Upper lobe of left lung (tissue), 6 donors: ENCODE measurements around the gene KCTD1. TPM values are rescaled to one million over a fixed set of nuclear protein-coding genes. Genes with fewer than 3 reads are reported as not detected.

ENCODE experiments used
- ATAC-seq, 2 donors: fragments of 200-7000 bp; cut with Tn5 transposase; one replicate each; pipeline ENCODE4 v1.9.1; 2022; ENCODE audit warnings: mild to moderate bottlenecking in 2 of 2, moderate library complexity in 2 of 2; ENCODE audit not compliant: low FRiP score in 2 of 2
- DNase-seq, 2 donors: peaks; one replicate each; pipeline ENCODE4 v3.0.0-alpha.2; 2019 to 2020
- H3K27ac ChIP-seq, 4 donors: fragments of 200-600 bp; sonication (generic); one replicate each; pipeline ENCODE4 v1.5.1; 2016 to 2019
- H3K27me3 ChIP-seq, 4 donors: fragments of 200-600 bp; sonication (generic); one replicate each; pipeline ENCODE4 v1.5.1; 2017 to 2019
- H3K36me3 ChIP-seq, 4 donors: fragments of 200-600 bp; sonication (generic); one replicate each; pipeline ENCODE4 v1.5.1; 2016 to 2019
- H3K4me1 ChIP-seq, 4 donors: fragments of 200-600 bp; sonication (generic); one replicate each; pipeline ENCODE4 v1.5.1; 2018 to 2019
- H3K4me3 ChIP-seq, 4 donors: fragments of 200-600 bp; sonication (generic); one replicate each; pipeline ENCODE4 v1.5.1; 2017 to 2019; ENCODE audit warnings: mild to moderate bottlenecking in 2 of 4, moderate library complexity in 1 of 4
- H3K9me3 ChIP-seq, 4 donors: fragments of 200-600 bp; sonication (generic); one replicate each; pipeline ENCODE4 v1.5.1; 2018 to 2019
- EP300 ChIP-seq, 4 donors: sonication (generic); formaldehyde crosslinking; IDR thresholded peaks; one replicate each; pipeline ENCODE4 v1.5.1; 2017; ENCODE audit warnings: antibody characterized with exemption in 4 of 4, control low read depth in 2 of 4
- POLR2A ChIP-seq, 4 donors: fragments of 450-650 bp; IDR thresholded peaks; one replicate each; pipeline ENCODE4 v1.5.1; 2016 to 2017; ENCODE audit warnings: antibody characterized with exemption in 4 of 4, mild to moderate bottlenecking in 2 of 4
- POLR2AphosphoS5 ChIP-seq, 2 donors: sonication (generic); formaldehyde crosslinking; IDR thresholded peaks; one replicate each; pipeline ENCODE4 v1.5.1; 2017; ENCODE audit warnings: antibody characterized with exemption in 2 of 2
- WGBS, 2 donors: methylation state at CpG; one replicate each; pipeline ENCODE4 v1.1.5; 2017 to 2018; 5-methylcytosine and 5-hydroxymethylcytosine counted together
- total RNA-seq, 6 donors: library from RNA; depleted of rRNA in 4 of 6; stranded (reverse); fragments of >200 nt in 4 of 6; gene quantifications; one replicate each; pipeline versions ENCODE4 v1.1.0 to v1.2.1, GENCODE V29; 2016 to 2021
- TF ChIP-seq, protein P1 (sequence below), 6 experiments: fragments of 450-650 bp in 4 of 6; fragments of 200-600 bp in 2 of 6; sonication (generic) in 2 of 6; IDR thresholded peaks; one replicate each; pipeline ENCODE4 v1.5.1; 2016 to 2019; ENCODE audit warnings: antibody characterized with exemption in 6 of 6
- donor health status: DM: no; HTN: no; CAD: no; lungs with moderate emphysema.
- donor health status: DM: no; HTN: yes; CAD: no; lungs with severe emphysema.

The KCTD1 gene
- total RNA-seq, 6 donors from 2014 or later: 5.8 to 22.3 (median 14.1) TPM

DNA sequence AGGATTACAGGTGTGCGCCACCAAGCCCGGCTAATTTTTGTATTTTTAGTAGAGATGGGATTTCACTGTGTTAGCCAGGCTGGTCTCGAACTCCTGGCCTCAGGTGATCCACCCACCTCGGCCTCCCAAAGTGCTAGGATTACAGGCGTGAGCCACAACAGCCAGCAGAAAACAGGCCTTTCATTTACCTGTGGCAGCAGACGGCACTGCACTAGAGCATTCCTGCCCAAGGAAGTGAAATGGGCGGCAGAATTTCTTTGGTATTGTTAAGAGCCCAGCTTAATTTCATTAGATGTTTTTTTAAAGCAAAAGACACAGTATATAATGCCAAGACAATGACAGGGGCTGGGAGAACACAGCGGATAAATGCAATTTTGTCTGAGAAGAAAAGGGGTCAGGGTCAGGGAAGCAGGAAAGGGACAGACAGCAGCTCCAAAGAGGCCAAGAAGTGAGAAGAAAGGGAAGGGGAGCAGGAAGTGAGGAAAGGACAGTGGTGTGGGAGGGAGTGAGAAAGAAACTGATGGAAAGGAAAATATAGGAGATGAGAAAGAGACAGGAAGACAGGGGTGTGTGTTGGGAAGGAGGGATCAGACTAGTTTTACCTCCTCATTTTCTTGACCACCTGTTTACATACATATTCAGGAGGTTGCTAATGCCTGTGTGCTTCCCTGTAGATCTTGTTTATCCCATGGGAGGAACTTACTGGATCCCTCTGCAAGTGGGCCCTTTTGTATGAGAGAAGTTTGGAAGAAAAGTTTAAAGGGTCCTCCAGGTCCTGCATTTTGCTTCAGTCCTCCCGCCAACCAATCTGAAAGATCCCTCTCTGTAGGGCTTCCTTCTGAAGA is 32.5 kb downstream of the KCTD1 start:
- no peak for DNase-seq
- no peaks in the 10 kb centered on the region for H3K36me3 ChIP-seq
- WGBS, 2 donors: 92 to 94% methylated on average over 9 of the region's 9 CpGs
- no peaks in the 10 kb centered on the region for H3K27me3 ChIP-seq
- H3K4me1 ChIP-seq: peaks cover 0 to 6% (median 0%) of the 10 kb centered on the region in 4 donors
- TF ChIP-seq, protein P1, sequence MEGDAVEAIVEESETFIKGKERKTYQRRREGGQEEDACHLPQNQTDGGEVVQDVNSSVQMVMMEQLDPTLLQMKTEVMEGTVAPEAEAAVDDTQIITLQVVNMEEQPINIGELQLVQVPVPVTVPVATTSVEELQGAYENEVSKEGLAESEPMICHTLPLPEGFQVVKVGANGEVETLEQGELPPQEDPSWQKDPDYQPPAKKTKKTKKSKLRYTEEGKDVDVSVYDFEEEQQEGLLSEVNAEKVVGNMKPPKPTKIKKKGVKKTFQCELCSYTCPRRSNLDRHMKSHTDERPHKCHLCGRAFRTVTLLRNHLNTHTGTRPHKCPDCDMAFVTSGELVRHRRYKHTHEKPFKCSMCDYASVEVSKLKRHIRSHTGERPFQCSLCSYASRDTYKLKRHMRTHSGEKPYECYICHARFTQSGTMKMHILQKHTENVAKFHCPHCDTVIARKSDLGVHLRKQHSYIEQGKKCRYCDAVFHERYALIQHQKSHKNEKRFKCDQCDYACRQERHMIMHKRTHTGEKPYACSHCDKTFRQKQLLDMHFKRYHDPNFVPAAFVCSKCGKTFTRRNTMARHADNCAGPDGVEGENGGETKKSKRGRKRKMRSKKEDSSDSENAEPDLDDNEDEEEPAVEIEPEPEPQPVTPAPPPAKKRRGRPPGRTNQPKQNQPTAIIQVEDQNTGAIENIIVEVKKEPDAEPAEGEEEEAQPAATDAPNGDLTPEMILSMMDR (IDR thresholded peaks at IDR 0.05): no peak
- TF ChIP-seq POLR2AphosphoS5 (IDR thresholded peaks at IDR 0.05) (no peak), EP300 (IDR thresholded peaks at IDR 0.05) (no peak), POLR2A (IDR thresholded peaks at IDR 0.05) (no peak)
- H3K4me3 ChIP-seq: no peak overlapping the region
- H3K27ac ChIP-seq: no peak overlapping the region
- H3K9me3 ChIP-seq: no peaks in the 10 kb centered on the region
- no peak for ATAC-seq

DNA sequence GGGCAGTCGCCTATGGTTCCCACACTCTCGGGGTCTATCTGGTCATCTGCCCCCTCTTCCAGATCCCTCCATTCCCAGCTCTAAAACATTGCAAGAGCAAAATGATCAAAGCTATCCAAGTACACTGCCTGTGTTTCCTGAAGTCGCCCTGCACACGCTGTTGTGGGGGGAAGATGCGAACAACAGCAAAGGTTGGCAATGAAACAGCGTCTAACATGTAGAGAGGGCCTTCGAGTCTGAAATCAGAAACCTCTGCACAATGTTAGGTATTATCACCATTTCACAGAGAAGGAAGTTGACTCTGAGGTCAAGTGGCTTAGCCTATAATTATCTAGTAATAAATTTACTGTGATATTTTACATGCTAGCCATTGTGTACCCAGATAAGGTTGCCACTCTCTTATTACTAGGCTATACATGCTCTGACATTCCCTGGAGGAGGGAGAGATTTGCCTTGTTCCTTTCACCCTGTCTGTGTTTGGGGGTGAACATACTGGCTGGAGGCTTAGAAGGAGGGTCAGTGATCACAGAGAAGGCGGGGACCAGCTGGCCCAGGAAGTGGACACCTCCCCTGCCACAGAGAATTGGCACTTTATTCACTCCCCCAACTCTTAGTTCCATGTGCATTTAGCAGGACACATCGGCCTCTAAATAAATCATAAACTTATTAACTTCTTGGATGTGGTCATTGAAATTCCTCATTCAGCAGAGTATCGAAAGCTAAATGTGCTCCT is 36.8 kb downstream of the KCTD1 start:
- Histone ChIP-seq H3K36me3 (no peaks in the 10 kb centered on the region), H3K4me3 (no peak overlapping the region), H3K27ac (no peak overlapping the region), H3K4me1 (peaks cover 0 to 8% (median 0%) of the 10 kb centered on the region in 4 donors), H3K9me3 (no peaks in the 10 kb centered on the region), H3K27me3 (no peaks in the 10 kb centered on the region)
- TF ChIP-seq POLR2A (IDR thresholded peaks at IDR 0.05) (no peak), EP300 (IDR thresholded peaks at IDR 0.05) (no peak), POLR2AphosphoS5 (IDR thresholded peaks at IDR 0.05) (no peak)
- TF ChIP-seq, protein P1 (IDR thresholded peaks at IDR 0.05): no peak
- ATAC-seq (peak in 1 of 2 donors; percentile 49), DNase-seq (no peak)
- WGBS, 2 donors: 53 to 63% methylated on average over 10 of the region's 10 CpGs

DNA sequence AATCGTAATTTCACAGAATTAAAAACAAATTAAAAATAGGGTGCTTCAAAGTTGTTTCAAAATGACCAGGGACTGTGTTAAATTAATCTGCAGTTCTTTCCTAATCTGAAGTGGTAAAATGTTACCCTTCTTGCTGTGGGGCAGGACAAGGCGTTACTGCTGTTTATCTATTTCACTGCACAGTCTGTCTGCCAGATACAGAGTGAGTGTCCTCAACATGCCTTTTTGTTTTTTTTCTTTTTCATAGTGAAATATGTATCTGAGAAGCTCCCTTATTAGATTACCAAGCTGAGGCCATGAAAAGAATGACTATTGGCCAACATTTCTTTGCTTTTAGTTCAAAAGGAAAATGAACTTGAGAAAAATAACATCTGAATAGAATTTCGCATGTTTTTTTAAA is 38.0 kb downstream of the KCTD1 start:
- no peak overlapping the region for H3K4me3 ChIP-seq
- H3K27me3 ChIP-seq: no peaks in the 10 kb centered on the region
- H3K4me1 ChIP-seq: peaks cover 0 to 8% (median 0%) of the 10 kb centered on the region in 4 donors
- ATAC-seq (peak in 1 of 2 donors; percentile 60), DNase-seq (no peak)
- no peak overlapping the region for H3K27ac ChIP-seq
- TF ChIP-seq, protein P1 (IDR thresholded peaks at IDR 0.05): no peak
- TF ChIP-seq POLR2A (IDR thresholded peaks at IDR 0.05): no peak
- TF ChIP-seq POLR2AphosphoS5 (IDR thresholded peaks at IDR 0.05): no peak
- TF ChIP-seq EP300 (IDR thresholded peaks at IDR 0.05): no peak
- WGBS, 2 donors: 67 to 80% methylated on average over 3 of the region's 3 CpGs
- no peaks in the 10 kb centered on the region for H3K36me3 ChIP-seq
- H3K9me3 ChIP-seq: no peaks in the 10 kb centered on the region

DNA sequence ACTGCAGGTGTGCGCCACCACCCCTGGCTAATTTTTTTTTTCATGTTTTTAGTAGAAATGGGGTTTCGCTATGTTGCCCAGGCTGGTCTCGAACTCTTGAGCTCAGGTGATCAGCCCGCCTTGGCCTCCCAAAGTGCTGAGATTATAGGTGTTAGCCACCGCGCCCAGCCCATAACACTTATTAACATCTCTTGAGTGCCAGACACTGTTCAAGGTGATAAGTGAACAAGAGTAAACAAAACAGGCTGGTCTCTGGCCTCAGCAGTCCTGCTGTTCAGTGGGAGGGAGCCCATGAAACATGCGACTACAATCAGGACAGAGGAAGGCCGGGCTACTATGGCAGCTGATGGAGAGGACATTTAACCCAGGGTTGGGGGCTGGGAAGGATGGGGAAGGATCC is 42.3 kb downstream of the KCTD1 start:
- WGBS, 2 donors: 94 to 95% methylated on average over 8 of the region's 8 CpGs
- ATAC-seq: no peak

More for the DNA sequence above, 42.3 kb downstream of the KCTD1 start:
- Histone ChIP-seq H3K27ac (no peak overlapping the region), H3K27me3 (no peaks in the 10 kb centered on the region), H3K9me3 (no peaks in the 10 kb centered on the region), H3K4me3 (no peak overlapping the region), H3K36me3 (peaks cover 0 to under 1% (median 0%) of the 10 kb centered on the region in 4 donors), H3K4me1 (peaks cover 0 to 4% (median 0%) of the 10 kb centered on the region in 4 donors)
- TF ChIP-seq POLR2A (IDR thresholded peaks at IDR 0.05): no peak
- no peak for TF ChIP-seq POLR2AphosphoS5 (IDR thresholded peaks at IDR 0.05)
- TF ChIP-seq, protein P1 (IDR thresholded peaks at IDR 0.05): no peak
- no peak for TF ChIP-seq EP300 (IDR thresholded peaks at IDR 0.05)
- no peak for DNase-seq
